ENCODE results near the gene ITGA2B. TPM values are rescaled to one million over a fixed set of nuclear protein-coding genes. Genes with fewer than 3 reads are reported as not detected.

The ITGA2B gene
- total and polyA plus RNA-seq, 2 of the 13 experiments (the other 11 are each of a cell fraction or from before 2014, with no cell fraction given), result 0.38 to 1.1 TPM

GRCh38 chr17:44384823-44385286, 4.6 kb downstream of the ITGA2B start (continued):
- 0 out of 2 replicates have a peak, but pooled peaks have one; percentile 55 for TF ChIP-seq ZNF772 (CRISPR knock-in tag; IDR thresholded peaks at IDR 0.05)
- peak; percentile 1; the same call in 1 of the 2 replicates for TF ChIP-seq ZFP91 (CRISPR knock-in tag; IDR thresholded peaks at IDR 0.05; ENCODE audit: borderline replicate concordance)
- TF ChIP-seq ZNF501 (CRISPR knock-in tag; IDR thresholded peaks at IDR 0.05), result peak; percentile 79; the same call in 1 of the 2 replicates
- TF ChIP-seq, protein P1, sequence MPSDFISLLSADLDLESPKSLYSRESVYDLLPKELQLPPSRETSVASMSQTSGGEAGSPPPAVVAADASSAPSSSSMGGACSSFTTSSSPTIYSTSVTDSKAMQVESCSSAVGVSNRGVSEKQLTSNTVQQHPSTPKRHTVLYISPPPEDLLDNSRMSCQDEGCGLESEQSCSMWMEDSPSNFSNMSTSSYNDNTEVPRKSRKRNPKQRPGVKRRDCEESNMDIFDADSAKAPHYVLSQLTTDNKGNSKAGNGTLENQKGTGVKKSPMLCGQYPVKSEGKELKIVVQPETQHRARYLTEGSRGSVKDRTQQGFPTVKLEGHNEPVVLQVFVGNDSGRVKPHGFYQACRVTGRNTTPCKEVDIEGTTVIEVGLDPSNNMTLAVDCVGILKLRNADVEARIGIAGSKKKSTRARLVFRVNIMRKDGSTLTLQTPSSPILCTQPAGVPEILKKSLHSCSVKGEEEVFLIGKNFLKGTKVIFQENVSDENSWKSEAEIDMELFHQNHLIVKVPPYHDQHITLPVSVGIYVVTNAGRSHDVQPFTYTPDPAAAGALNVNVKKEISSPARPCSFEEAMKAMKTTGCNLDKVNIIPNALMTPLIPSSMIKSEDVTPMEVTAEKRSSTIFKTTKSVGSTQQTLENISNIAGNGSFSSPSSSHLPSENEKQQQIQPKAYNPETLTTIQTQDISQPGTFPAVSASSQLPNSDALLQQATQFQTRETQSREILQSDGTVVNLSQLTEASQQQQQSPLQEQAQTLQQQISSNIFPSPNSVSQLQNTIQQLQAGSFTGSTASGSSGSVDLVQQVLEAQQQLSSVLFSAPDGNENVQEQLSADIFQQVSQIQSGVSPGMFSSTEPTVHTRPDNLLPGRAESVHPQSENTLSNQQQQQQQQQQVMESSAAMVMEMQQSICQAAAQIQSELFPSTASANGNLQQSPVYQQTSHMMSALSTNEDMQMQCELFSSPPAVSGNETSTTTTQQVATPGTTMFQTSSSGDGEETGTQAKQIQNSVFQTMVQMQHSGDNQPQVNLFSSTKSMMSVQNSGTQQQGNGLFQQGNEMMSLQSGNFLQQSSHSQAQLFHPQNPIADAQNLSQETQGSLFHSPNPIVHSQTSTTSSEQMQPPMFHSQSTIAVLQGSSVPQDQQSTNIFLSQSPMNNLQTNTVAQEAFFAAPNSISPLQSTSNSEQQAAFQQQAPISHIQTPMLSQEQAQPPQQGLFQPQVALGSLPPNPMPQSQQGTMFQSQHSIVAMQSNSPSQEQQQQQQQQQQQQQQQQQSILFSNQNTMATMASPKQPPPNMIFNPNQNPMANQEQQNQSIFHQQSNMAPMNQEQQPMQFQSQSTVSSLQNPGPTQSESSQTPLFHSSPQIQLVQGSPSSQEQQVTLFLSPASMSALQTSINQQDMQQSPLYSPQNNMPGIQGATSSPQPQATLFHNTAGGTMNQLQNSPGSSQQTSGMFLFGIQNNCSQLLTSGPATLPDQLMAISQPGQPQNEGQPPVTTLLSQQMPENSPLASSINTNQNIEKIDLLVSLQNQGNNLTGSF (CRISPR knock-in tag; IDR thresholded peaks at IDR 0.05), result 0 out of 2 replicates have a peak, but pooled peaks have one; percentile 7
- TF ChIP-seq, protein P2, sequence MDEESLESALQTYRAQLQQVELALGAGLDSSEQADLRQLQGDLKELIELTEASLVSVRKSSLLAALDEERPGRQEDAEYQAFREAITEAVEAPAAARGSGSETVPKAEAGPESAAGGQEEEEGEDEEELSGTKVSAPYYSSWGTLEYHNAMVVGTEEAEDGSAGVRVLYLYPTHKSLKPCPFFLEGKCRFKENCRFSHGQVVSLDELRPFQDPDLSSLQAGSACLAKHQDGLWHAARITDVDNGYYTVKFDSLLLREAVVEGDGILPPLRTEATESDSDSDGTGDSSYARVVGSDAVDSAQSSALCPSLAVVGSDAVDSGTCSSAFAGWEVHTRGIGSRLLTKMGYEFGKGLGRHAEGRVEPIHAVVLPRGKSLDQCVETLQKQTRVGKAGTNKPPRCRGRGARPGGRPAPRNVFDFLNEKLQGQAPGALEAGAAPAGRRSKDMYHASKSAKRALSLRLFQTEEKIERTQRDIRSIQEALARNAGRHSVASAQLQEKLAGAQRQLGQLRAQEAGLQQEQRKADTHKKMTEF (CRISPR knock-in tag; IDR thresholded peaks at IDR 0.05), result no peak
- TF ChIP-seq MTF2 (CRISPR knock-in tag; IDR thresholded peaks at IDR 0.05; ENCODE audit: borderline replicate concordance), result peak; percentile 88; the same call in 1 of the 2 replicates
- TF ChIP-seq HNF4A (CRISPR knock-in tag; IDR thresholded peaks at IDR 0.05), result no peak
- 0 out of 4 replicates have a peak, but pooled peaks of 1 of the 2 experiments have one; percentile 15 for TF ChIP-seq HMGXB4 (CRISPR knock-in tag; IDR thresholded peaks at IDR 0.05; ENCODE audit: borderline replicate concordance in 1 of 2, low read depth in 1 of 2)
- TF ChIP-seq ZNF687 (CRISPR knock-in tag; IDR thresholded peaks at IDR 0.05), result peak; percentile 69
- no peak for TF ChIP-seq ZFY (CRISPR knock-in tag; IDR thresholded peaks at IDR 0.05)
- TF ChIP-seq ZNF136 (CRISPR knock-in tag; IDR thresholded peaks at IDR 0.05; ENCODE audit: low read depth), result no peak
- TF ChIP-seq ZNF274 (CRISPR knock-in tag; IDR thresholded peaks at IDR 0.05), result no peak; the same call in 1 of the 2 replicates
- TF ChIP-seq ZNF777 (CRISPR knock-in tag; IDR thresholded peaks at IDR 0.05), result peak; percentile 52
